HepG2 (cell line): ENCODE results near the gene IFT122. TPM values are rescaled to one million over a fixed set of nuclear protein-coding genes. Genes with fewer than 3 reads are reported as not detected.

Source experiments
- ATF2 ChIP-seq: sonication (generic); formaldehyde crosslinking; IDR thresholded peaks from 2 replicates; pipeline ENCODE4 v1.4.0; 2020; ENCODE audit warnings: missing genetic modification reagents
- CEBPZ ChIP-seq: IDR thresholded peaks from 2 replicates; pipeline ENCODE4 v1.6.1; 2012; ENCODE audit warnings: low read length, improper control_type of control experiment
- FLYWCH1 ChIP-seq: sonication (generic); formaldehyde crosslinking; IDR thresholded peaks from 2 replicates; pipeline ENCODE4 v1.8.1; 2023; ENCODE audit warnings: mild to moderate bottlenecking, missing genetic modification reagents
- FOXC1 ChIP-seq: sonication (generic); formaldehyde crosslinking; IDR thresholded peaks from 2 replicates; pipeline ENCODE4 v1.8.0; 2022; ENCODE audit warnings: mild to moderate bottlenecking, missing genetic modification reagents, borderline replicate concordance
- GZF1 ChIP-seq: sonication (generic); formaldehyde crosslinking; IDR thresholded peaks from 2 replicates; pipeline ENCODE4 v1.5.1; 2020; ENCODE audit warnings: mild to moderate bottlenecking, missing genetic modification reagents
- HNF4A ChIP-seq: sonication (generic); formaldehyde crosslinking; IDR thresholded peaks from 2 replicates; pipeline ENCODE4 v1.4.0; 2020; ENCODE audit warnings: missing genetic modification reagents
- HNF4G ChIP-seq, 2 experiments: sonication (generic) in 1 of 2; formaldehyde crosslinking in 1 of 2; IDR thresholded peaks; 2 replicates each; pipeline versions ENCODE4 v1.4.0 to v1.6.1; 2011 to 2020; ENCODE audit warnings: borderline replicate concordance in 2 of 2, low read depth in 2 of 2, mild to moderate bottlenecking in 2 of 2, low read length in 1 of 2, missing genetic modification reagents in 1 of 2, moderate library complexity in 1 of 2
- KLF11 ChIP-seq: IDR thresholded peaks from 2 replicates; pipeline ENCODE4 v1.6.1; 2016; ENCODE audit warnings: missing compliant biosample characterization
- LCORL ChIP-seq, 2 experiments: fragments of 450-650 bp in 1 of 2; sonication (generic) in 1 of 2; formaldehyde crosslinking in 1 of 2; IDR thresholded peaks; 2 replicates each; pipeline versions ENCODE4 v1.5.0 to v1.6.1; 2017 to 2020; ENCODE audit warnings: antibody characterized with exemption in 1 of 2, missing genetic modification reagents in 1 of 2
- MED1 ChIP-seq: sonication (generic); formaldehyde crosslinking; IDR thresholded peaks from 2 replicates; pipeline ENCODE4 v1.4.0; 2020; ENCODE audit warnings: missing genetic modification reagents
- MEF2D ChIP-seq: sonication (generic); formaldehyde crosslinking; IDR thresholded peaks from 2 replicates; pipeline ENCODE4 v1.5.1; 2020; ENCODE audit warnings: mild to moderate bottlenecking, missing genetic modification reagents
- NR2F6 ChIP-seq, 2 experiments: IDR thresholded peaks; 2 replicates each; pipeline ENCODE4 v1.6.1; 2016; ENCODE audit warnings: antibody characterized with exemption in 1 of 2, mild to moderate bottlenecking in 1 of 2
- PCBP1 ChIP-seq: fragments of 200-400 bp; formaldehyde crosslinking; IDR thresholded peaks from 2 replicates; pipeline ENCODE4 v1.6.1; 2017; ENCODE audit warnings: mild to moderate bottlenecking, low read depth, low read length, borderline replicate concordance
- PHF8 ChIP-seq: sonication (generic); formaldehyde crosslinking; IDR thresholded peaks from 2 replicates; pipeline ENCODE4 v1.5.0; 2020; ENCODE audit warnings: missing genetic modification reagents
- PPARG ChIP-seq: conservative IDR thresholded peaks from 2 replicates; pipeline ENCODE4 v1.6.1; 2016; ENCODE audit warnings: missing biosample characterization, missing genetic modification reagents
- RXRA ChIP-seq: sonication (generic); formaldehyde crosslinking; IDR thresholded peaks from 2 replicates; pipeline ENCODE4 v1.5.1; 2020; ENCODE audit warnings: missing genetic modification reagents
- SMYD3 ChIP-seq: sonication (generic); formaldehyde crosslinking; IDR thresholded peaks from 2 replicates; pipeline ENCODE4 v1.8.1; 2023; ENCODE audit warnings: mild to moderate bottlenecking, missing genetic modification reagents
- SP140L ChIP-seq: sonication (generic); formaldehyde crosslinking; IDR thresholded peaks from 2 replicates; pipeline ENCODE4 v1.4.0; 2020; ENCODE audit warnings: missing genetic modification reagents, borderline replicate concordance
- TEAD3 ChIP-seq: optimal IDR thresholded peaks from 2 replicates; pipeline ENCODE3; 2016; ENCODE audit warnings: borderline replicate concordance
- ZMYM3 ChIP-seq: sonication (generic); formaldehyde crosslinking; IDR thresholded peaks from 2 replicates; pipeline ENCODE4 v1.5.1; 2020; ENCODE audit warnings: mild to moderate bottlenecking, missing genetic modification reagents
- ZNF3 ChIP-seq: IDR thresholded peaks from 2 replicates; pipeline ENCODE4 v1.7.0; 2017; ENCODE audit warnings: inconsistent platforms
- ZNF501 ChIP-seq: sonication (generic); formaldehyde crosslinking; IDR thresholded peaks from 2 replicates; pipeline ENCODE4 v1.5.1; 2020; ENCODE audit warnings: mild to moderate bottlenecking, moderate library complexity, missing genetic modification reagents
- polyA plus RNA-seq, 8 experiments: library from polyadenylated mRNA; depleted of rRNA in 3 of 8; stranded (reverse) in 7 of 8; unstranded in 1 of 8; fragments of >200 nt; fragmentation: Illumina TruSeq in 4 of 8; extraction: Trizol in 4 of 8; gene quantifications; 2 replicates each; pipeline versions ENCODE4 v1.2.1 to v1.2.3, GENCODE V29; 2011 to 2016; ENCODE audit warnings: low read depth in 4 of 8, missing spikeins in 1 of 8, mixed read lengths in 1 of 8; ENCODE audit not compliant: insufficient read depth in 1 of 8
- total RNA-seq, 5 experiments: library from RNA; depleted of rRNA; stranded (reverse); fragments of >200 nt; fragmentation: Illumina TruSeq; extraction: Trizol; gene quantifications; 2 replicates each; pipeline ENCODE4 v1.2.3, GENCODE V29; 2016; ENCODE audit warnings: low read depth in 1 of 5
- TF ChIP-seq, protein P1 (sequence below): sonication (generic); formaldehyde crosslinking; IDR thresholded peaks from 2 replicates; pipeline ENCODE4 v1.9.0; 2022; ENCODE audit warnings: missing genetic modification reagents, mild to moderate bottlenecking, borderline replicate concordance

IFT122 gene
- total and polyA plus RNA-seq, 2 of the 13 experiments (the other 11 are each of a cell fraction or from before 2014, with no cell fraction given), result 10.1 to 10.3 TPM

DNA sequence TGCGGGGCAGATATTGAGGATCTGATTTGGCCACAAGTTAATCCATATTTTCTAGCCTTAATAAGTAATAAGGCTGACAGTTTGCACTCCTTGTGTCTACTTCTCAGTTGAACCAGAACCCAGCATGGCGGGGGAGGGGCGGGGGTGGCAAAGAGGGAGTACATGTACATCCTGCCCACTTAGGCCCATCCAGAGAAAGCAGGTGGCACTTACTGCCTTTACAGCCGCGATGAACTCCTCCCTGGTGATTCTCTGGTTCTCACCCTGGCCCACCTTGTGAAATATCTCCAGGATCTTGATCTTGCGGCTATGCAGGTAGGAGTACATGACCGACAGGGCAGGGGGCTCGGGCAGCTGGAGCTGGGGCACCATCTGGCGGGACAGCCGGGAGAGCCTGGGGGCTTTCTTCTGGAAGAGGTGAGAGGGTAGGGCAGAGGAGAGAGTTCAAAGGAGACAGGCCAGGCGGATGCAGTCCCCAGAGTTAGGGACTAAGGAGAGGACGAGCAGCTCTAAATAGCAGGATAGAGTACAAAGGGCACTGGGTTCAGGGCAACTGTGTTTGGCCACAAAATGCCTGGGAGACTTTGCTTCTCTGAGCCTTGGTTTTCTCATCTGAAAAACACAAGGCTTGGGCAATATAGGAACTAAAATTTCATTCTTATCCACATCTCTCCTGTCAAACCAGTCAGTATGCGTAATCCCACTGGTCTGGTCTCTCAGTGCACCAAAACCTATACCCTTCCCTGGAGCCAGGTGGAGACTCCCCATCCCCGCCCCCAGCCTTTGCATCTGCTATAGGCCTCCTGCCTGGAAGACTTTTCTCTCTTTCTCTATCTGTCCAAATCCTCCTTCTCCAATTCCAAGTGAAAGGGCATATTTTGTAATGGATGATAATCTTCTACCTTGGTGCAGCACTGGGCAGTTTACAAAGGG lies 21.7 kb upstream of the IFT122 start (continued):
- peak; percentile 89 for TF ChIP-seq HNF4G (IDR thresholded peaks at IDR 0.05; ENCODE audit: borderline replicate concordance, low read depth, low read length)
- TF ChIP-seq HNF4G (CRISPR knock-in tag; IDR thresholded peaks at IDR 0.05; ENCODE audit: borderline replicate concordance, low read depth), result peak; percentile 74; the same call in 1 of the 2 replicates
- 0 out of 2 replicates have a peak, but pooled peaks have one; percentile 39 for TF ChIP-seq ZNF501
- no peak for TF ChIP-seq FLYWCH1 (CRISPR knock-in tag)
- no peak for TF ChIP-seq ATF2 (CRISPR knock-in tag)
- no peak for TF ChIP-seq SP140L
- TF ChIP-seq PCBP1, result no peak
- no peak for TF ChIP-seq LCORL (IDR thresholded peaks at IDR 0.05)
- TF ChIP-seq LCORL (CRISPR knock-in tag; IDR thresholded peaks at IDR 0.05), result peak; percentile 89
- TF ChIP-seq RXRA, result peak; percentile 44; the same call in 1 of the 2 replicates
- TF ChIP-seq MEF2D (CRISPR knock-in tag), result peak; percentile 45; the same call in 1 of the 2 replicates
- 0 out of 2 replicates have a peak, but pooled peaks have one; percentile 23 for TF ChIP-seq MED1
- peak; percentile 90 for TF ChIP-seq HNF4A (CRISPR knock-in tag)
- TF ChIP-seq, protein P1, sequence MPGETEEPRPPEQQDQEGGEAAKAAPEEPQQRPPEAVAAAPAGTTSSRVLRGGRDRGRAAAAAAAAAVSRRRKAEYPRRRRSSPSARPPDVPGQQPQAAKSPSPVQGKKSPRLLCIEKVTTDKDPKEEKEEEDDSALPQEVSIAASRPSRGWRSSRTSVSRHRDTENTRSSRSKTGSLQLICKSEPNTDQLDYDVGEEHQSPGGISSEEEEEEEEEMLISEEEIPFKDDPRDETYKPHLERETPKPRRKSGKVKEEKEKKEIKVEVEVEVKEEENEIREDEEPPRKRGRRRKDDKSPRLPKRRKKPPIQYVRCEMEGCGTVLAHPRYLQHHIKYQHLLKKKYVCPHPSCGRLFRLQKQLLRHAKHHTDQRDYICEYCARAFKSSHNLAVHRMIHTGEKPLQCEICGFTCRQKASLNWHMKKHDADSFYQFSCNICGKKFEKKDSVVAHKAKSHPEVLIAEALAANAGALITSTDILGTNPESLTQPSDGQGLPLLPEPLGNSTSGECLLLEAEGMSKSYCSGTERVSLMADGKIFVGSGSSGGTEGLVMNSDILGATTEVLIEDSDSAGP (CRISPR knock-in tag), result peak; percentile 35; the same call in 1 of the 2 replicates
- peak; percentile 27; the same call in 1 of the 2 replicates for TF ChIP-seq FOXC1 (CRISPR knock-in tag)
- peak; percentile 91 for TF ChIP-seq PPARG
- TF ChIP-seq SMYD3 (CRISPR knock-in tag), result no peak
- TF ChIP-seq ZMYM3 (CRISPR knock-in tag), result peak; percentile 58; the same call in 1 of the 2 replicates
- no peak for TF ChIP-seq ZNF3 (CRISPR knock-in tag)
- 0 out of 2 replicates have a peak, but pooled peaks have one; percentile 25 for TF ChIP-seq PHF8
- TF ChIP-seq GZF1 (CRISPR knock-in tag), result no peak
- peak; percentile 62 for TF ChIP-seq NR2F6 (IDR thresholded peaks at IDR 0.05)
- TF ChIP-seq NR2F6 (CRISPR knock-in tag; IDR thresholded peaks at IDR 0.05), result peak; percentile 56; the same call in 1 of the 2 replicates
- no peak for TF ChIP-seq CEBPZ
- peak; percentile 59 for TF ChIP-seq TEAD3
- TF ChIP-seq KLF11, result no peak
